Lung (tissue), 12 donors: Measurements from ENCODE around the gene ZBTB7B. TPM values are rescaled to one million over a fixed set of nuclear protein-coding genes. Genes with fewer than 3 reads are reported as not detected.

Experiments
- ATAC-seq: fragments of 200-7000 bp; cut with Tn5 transposase; one replicate; pipeline ENCODE4 v1.9.1; 2020; ENCODE audit warnings: moderate number of reproducible peaks; ENCODE audit not compliant: insufficient read depth, low FRiP score
- DNase-seq, 3 donors: peaks; one replicate each; pipeline ENCODE4 v3.0.0-alpha.2; 2013 to 2017
- H3K27ac ChIP-seq, 2 donors: one replicate each; pipeline ENCODE4 v1.5.1; 2013; ENCODE audit warnings: mild to moderate bottlenecking in 2 of 2, moderate library complexity in 2 of 2, control low read depth in 1 of 2, inconsistent platforms in 1 of 2, low read depth in 1 of 2, low read length in 1 of 2
- H3K27me3 ChIP-seq, 3 donors: one replicate each; pipeline ENCODE4 v1.5.1; 2013; ENCODE audit warnings: low read length in 2 of 3; ENCODE audit not compliant: control insufficient read depth in 3 of 3, insufficient read depth in 3 of 3
- H3K36me3 ChIP-seq, 4 donors: one replicate each; pipeline ENCODE4 v1.5.1; 2013; ENCODE audit warnings: low read length in 4 of 4, mild to moderate bottlenecking in 1 of 4, moderate library complexity in 1 of 4; ENCODE audit not compliant: control insufficient read depth in 4 of 4, insufficient read depth in 4 of 4
- H3K4me1 ChIP-seq, 5 donors: one replicate each; pipeline ENCODE4 v1.5.1; 2013; ENCODE audit warnings: low read length in 5 of 5, mild to moderate bottlenecking in 2 of 5, moderate library complexity in 1 of 5; ENCODE audit not compliant: control insufficient read depth in 5 of 5, insufficient read depth in 5 of 5
- H3K4me3 ChIP-seq: one replicate; pipeline ENCODE4 v1.5.1; 2013; ENCODE audit warnings: mild to moderate bottlenecking, control low read depth, moderate library complexity
- H3K9ac ChIP-seq, 2 donors: one replicate each; pipeline ENCODE4 v1.5.1; 2013; ENCODE audit warnings: low read length in 2 of 2, control low read depth in 1 of 2; ENCODE audit not compliant: insufficient read depth in 1 of 2
- H3K9me3 ChIP-seq, 4 donors: one replicate each; pipeline ENCODE4 v1.5.1; 2013; ENCODE audit warnings: low read length in 3 of 4, mild to moderate bottlenecking in 1 of 4, moderate library complexity in 1 of 4; ENCODE audit not compliant: control insufficient read depth in 4 of 4, insufficient read depth in 3 of 4
- CTCF ChIP-seq: IDR thresholded peaks from 2 replicates; pipeline ENCODE4 v1.5.1; 2012; ENCODE audit warnings: mild to moderate bottlenecking; ENCODE audit errors: control extremely low read depth, extremely low read depth
- WGBS, 2 donors: extraction: QIAGEN DNeasy Blood & Tissue Kit; methylation state at CpG; one replicate each; pipeline ENCODE4 v1.1.7; 2013; 5-methylcytosine and 5-hydroxymethylcytosine counted together
- polyA plus RNA-seq, 2 donors: library from polyadenylated mRNA; stranded (reverse); fragments of 200-250 nt; gene quantifications; one replicate each; pipeline ENCODE4 v1.2.1, GENCODE V29; 2013
- total RNA-seq, 2 donors: library from RNA; depleted of rRNA in 1 of 2; stranded (reverse); fragments of >200 nt in 1 of 2; gene quantifications; one replicate each; pipeline ENCODE4 v1.2.1, GENCODE V29; 2014 to 2021
- donor health status: control.
- donor health status: control.
- donor health status: Bipolar disorder and iron deficiency.
- donor health status: healthy.
- donor health status: DM: yes; HTN: yes; CAD: no.

Gene ZBTB7B
- total and polyA plus RNA-seq, 4 donors, result 41.9 to 83.3 (median 55.2) TPM

GRCh38 chr1:155013632-155014031, 11.0 kb downstream of the ZBTB7B start:
- peaks cover 0 to 28% (median 0%) of the 10 kb centered on the region in 4 donors for H3K36me3 ChIP-seq

GRCh38 chr1:155014709-155015508, 12.3 kb downstream of the ZBTB7B start:
- H3K9me3 ChIP-seq, result no peaks in the 10 kb centered on the region
- ATAC-seq, result no peak
- DNase-seq, result no peak

More at GRCh38 chr1:155013632-155014031, 11.0 kb downstream of the ZBTB7B start:
- 24 to 38% methylated on average over 8 of the region's 8 CpGs for WGBS, 2 donors
- peaks cover 0 to 30% (median 17%) of the 10 kb centered on the region in 5 donors for H3K4me1 ChIP-seq
- H3K9me3 ChIP-seq, result no peaks in the 10 kb centered on the region
- H3K9ac ChIP-seq, result no peak overlapping the region
- no peak for TF ChIP-seq CTCF
- ATAC-seq, result no peak
- no peaks in the 10 kb centered on the region for H3K27me3 ChIP-seq
- H3K27ac ChIP-seq, result peak overlapping the region in 1 of 2 donors; percentile 32
- no peak for DNase-seq
- no peak overlapping the region for H3K4me3 ChIP-seq

GRCh38 chr1:155015527-155016230, 13.1 kb downstream of the ZBTB7B start:
- Histone ChIP-seq H3K9ac (no peak overlapping the region), H3K4me3 (no peak overlapping the region), H3K4me1 (peaks cover 0 to 23% (median 4%) of the 10 kb centered on the region in 5 donors), H3K36me3 (peaks cover 0 to 30% (median 0%) of the 10 kb centered on the region in 4 donors), H3K27me3 (no peaks in the 10 kb centered on the region), H3K27ac (peak overlapping the region in 1 of 2 donors; percentile 74), H3K9me3 (no peaks in the 10 kb centered on the region)
- DNase-seq (no peak), ATAC-seq (no peak)
- 86% methylated on average over 16 of the region's 16 CpGs for WGBS, 2 donors
- no peak for TF ChIP-seq CTCF

More at GRCh38 chr1:155014709-155015508, 12.3 kb downstream of the ZBTB7B start:
- H3K36me3 ChIP-seq, result peaks cover 0 to 30% (median 0%) of the 10 kb centered on the region in 4 donors
- peaks cover 0 to 29% (median 11%) of the 10 kb centered on the region in 5 donors for H3K4me1 ChIP-seq
- H3K27me3 ChIP-seq, result no peaks in the 10 kb centered on the region
- TF ChIP-seq CTCF, result no peak
- 93 to 96% methylated on average over 31 of the region's 31 CpGs for WGBS, 2 donors
- peak overlapping the region in 1 of 2 donors; percentile 1 for H3K27ac ChIP-seq
- H3K9ac ChIP-seq, result no peak overlapping the region
- H3K4me3 ChIP-seq, result no peak overlapping the region
